NCI-H1105 (cell line): ENCODE measurements around the gene KRT4.

Source experiments
- DNase-seq: peaks from one replicate; lab custom pipeline; 2025; lab: John Stamatoyannopoulos, UW

KRT4 gene

DNA sequence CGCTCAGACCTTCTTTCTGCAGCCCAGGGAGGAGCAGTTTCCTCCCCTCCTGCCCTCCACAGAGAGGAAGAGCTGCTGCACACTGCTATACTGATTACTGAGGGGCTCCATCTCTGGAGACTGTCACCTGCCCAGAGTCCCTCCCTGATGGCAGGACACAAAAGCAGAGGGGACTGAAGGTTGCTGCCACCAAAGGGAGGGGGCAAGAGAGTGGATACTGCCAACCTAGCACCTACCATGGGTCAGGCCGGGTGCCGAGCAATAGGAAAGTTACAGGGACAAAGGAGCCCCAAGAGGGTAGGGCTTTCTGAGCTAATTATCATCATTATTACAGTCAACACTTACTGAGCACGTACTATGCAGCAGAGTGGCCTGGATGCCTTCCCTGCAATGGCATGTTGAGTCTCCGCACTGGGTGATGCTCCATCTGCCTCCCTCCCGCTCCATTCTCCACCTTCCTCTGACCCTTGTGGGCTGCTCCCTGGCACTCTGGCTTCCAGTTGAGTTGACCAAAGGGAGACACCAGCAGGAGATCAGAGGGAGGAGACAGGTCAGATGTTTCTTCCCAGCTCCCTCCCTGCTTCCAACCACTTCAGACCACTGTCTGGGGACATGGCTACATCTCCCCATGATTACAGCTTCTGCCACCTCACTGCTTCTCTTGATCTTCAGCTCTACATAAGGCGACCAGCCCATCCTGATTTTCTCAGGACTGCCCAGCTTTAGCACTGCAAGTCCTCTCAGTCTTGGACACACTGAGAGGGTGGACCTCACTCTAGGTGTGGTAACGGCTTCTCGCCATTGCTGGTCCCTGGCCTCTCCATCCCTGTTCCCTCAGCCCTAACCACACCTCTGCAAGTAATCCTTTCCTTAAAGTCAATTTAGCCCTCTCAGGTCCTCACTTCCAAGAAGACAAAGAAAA is 22.8 kb upstream of the KRT4 start:
- DNase-seq, result no peak

DNA sequence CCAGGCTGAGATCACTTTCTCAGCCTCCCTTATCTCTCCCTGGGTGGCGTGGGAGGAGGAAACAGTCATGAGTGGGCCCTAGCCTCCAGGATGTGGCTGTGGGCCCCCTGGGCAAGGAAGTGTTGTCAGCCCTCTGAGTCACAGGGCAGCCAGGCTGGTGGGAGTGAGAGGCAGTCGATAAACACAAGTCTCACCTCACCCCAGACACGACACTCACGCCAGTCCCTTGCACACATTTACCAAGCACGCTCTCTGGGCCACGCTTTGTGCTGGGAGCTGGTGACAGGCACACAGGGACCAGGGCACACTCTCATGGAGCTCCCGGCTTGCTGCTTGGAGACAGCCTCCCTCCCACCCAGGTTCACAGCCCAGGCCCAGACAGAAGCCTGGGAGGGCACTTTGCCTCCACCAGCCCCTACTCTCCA is 22.1 kb upstream of the KRT4 start:
- no peak for DNase-seq

DNA sequence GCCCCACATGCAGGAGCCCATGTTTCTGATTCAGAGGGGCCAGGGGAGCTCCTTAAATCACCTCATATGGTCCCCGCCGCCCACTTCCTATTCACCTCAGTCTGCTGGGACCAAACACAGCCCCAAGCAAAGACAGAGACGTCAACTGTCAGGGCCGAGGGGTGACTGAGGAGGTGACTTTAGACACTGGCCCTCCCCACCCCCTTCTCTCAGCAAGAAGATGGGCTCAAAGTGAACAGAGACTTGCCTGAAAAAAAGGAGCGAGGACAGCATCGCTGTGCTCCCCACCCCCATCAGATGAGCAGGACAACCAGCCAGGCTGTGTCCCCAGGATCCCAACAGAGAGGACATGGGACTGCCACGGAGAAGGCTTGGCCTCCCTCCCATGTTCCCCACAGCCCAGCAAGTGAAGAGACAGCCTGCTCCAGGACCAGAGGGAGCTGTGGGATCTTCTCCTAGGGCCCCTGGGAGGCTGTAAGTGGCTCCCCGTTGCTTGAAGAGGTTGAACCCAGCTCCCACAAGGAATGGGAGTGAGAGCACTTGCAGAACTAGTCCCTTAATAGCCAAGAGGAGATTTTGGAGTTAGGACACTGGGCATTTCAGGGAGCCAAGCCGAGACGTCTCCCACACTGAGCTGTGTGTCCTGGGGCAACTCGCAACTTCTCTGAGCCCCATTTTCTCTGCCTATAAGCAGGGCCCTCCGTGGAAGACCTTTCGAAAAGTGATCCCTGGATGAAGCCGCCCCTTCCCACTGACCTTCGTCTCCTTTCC is 21.5 kb upstream of the KRT4 start:
- no peak for DNase-seq

DNA sequence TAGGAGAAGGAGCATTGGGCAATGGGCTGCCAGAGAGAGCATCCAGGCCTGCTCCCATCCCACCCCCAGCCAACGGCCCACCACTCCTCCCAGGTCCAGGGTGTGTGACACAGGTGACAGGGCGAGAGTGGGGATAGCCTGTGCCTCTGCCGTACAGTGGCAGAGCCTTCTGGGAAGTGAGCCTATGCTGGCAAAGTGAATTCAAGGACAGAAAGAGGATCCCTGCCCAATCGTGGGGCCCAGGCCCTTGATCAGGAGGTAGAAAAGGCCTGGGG is 20.7 kb upstream of the KRT4 start:
- DNase-seq, result no peak

GRCh38 chr12:52833922-52834726 is 20.2 kb upstream of the KRT4 start, which contains the start of gene KRT79:
Gene KRT79 (minus strand): TSS chr12:52834311. CDS start chr12:52834260, 51 bp downstream.
- DNase-seq, result no peak

- DNase-seq, result no peak
Measured at GRCh38 chr12:52832985-52833905, 19.3 kb upstream of the KRT4 start.

DNA sequence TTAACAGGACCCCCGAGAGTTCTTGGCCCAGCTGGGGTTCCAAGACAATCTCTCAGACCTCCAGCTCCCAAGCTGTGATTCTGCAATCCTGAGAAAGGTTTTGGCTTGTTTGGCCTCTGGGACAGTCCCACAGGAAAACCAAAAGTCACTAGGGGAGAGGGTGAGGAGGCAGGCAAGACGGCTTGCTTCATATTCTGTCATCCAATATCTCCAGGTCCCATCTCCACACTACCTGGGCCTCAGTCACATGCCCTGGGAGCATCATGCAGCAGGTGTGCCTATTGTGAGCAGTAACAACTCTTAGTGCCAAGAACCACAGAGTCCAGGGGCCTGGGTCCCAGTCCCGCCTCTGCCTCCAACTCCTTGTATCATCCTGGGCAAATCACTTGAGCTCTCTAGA is 18.5 kb upstream of the KRT4 start:
- DNase-seq, result no peak

DNA sequence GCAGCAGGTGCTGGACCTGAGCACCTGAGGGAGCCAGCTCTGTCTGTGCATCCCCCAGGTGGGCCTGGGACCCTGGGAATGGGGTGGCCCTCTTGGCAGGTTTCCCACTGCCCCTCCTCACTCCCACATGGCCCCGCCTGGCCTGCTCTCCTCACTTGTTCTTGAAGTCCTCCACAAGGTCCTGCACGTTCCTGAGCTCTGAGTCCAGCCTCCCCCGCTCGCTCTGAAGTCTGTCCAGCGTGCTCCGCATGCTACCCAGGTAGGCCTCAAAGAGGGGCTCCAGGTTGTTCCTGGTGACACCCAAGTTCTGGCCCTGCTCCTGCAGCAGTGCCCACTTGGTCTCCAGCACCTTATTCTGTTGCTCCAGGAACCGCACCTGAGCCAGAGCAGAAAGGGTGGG is 17.3 kb upstream of the KRT4 start:
- no peak for DNase-seq

DNA sequence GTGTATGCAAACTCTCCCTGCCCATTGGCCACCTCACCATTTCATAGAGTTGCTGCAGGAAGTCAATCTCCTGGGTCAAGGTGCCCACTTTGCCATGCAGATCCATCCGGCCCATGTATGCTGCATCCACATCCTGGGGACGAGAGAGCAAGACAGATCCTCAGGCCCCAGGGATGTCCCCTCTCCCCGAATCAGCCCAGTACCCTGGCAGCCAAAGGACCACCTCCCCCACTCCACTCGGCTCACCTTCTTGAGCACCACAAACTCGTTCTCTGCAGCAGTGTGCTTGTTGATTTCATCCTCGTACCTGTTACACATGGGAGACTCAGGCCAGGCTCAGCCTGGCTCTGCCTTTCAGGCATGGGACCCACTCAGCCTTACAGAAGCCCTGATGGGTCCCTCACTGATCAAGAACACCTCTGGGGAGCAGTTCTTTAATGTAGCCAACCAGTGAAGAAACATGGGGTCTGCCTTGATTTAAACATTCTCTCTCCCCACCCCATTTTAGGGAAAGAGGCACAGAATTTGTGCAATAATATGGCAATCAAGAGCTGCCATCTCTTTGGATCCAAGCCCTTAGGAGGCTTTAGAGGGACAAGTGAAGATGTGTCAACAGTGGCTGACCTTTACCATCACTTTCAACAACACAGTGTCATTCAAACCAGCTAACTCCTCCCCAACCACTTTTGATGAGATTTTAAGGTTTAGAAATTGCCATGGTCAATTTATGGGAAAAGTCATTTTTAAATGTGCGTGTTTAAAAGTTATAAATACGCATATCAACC is 16.3 kb upstream of the KRT4 start:
- DNase-seq, result no peak

DNA sequence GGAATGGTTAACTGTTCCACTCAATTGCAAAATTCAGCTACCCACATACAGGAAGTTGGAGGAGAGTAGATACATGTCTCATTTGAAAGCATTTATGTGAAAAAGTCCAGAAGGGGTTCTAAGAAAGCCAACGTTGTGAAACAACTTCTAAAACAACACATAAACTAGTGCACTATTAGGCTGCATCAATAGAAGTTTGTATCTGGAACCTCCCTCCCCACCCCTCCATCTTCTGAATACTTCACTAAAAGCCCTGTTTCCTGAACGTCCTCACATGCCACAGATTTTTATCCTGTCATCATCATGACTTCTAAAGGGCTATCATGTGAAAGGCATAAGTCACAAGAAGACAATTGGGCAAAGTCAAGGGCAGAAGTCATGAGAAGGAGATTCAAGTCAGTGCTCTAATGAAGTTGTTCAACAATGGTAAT is 14.7 kb upstream of the KRT4 start:
- no peak for DNase-seq

GRCh38 chr12:52828156-52828555 is 14.2 kb upstream of the KRT4 start:
- no peak for DNase-seq

DNA sequence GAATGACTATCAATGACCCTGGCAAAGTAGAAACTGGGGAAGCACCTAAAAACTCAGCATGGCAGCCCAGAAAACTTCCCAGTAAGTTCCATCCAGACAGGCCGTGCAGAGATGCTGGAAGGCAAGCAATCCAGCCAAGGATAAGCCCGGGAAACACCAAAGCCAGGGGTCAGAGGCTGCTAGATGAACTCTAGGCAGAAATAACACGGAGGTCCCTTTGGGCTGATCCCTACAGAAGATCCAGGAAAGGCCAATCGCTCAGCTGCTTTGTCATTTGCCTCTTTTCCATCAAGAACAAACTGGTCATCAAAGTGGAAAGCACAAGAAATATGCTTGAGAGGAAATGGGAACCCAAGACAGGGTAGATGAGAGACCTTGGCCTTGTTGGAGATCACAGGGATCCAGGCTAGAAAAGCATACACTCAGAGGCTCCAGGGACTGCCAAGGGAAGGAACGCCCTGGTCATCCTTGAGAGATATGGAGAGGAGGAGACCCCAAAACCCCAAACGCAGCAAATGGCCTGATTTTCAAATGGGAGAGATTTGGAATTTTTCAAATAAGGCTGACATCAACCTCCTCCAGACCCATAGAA is 13.7 kb upstream of the KRT4 start:
- DNase-seq, result no peak

DNA sequence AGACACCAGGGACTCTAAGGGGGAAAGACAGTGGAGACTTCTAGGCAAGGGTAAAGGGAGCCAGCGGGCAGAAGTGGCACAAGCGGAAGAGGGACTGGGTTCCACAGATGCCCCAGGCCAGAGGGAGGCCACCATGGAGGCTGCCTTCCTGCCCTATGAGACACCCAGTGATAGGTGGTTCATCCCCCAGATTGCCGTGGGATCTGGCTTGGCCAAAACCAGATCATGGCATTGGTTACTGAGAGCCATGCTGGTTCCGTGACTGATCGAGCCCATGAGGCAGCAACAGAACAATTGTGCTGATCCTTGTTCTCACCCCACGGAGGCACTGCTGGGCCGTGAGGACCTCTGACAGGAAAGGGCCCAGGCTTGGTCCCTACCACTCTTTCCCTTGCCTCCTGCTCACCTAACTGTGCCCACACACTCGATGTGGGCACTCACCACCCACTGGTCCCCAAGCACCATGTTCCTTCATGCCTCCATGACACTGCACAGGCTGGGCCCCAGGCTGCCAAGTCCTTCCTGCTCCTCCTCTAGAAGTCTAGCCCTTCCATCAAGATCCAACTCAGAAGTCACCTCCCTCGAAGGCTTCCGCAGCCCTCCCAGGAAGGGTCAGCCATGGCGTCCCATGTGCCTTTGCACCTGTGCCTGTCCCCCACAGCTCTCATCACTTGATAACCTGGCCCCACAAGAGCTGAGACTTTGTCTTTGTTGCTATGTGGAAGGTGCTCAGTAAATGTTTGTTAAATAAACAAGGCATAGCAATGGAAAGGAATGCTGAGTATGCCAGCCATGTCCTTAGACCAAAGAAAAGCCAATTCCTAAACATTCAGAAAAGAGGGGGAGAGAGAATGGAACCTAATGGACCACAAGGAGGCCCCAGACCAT is 12.9 kb upstream of the KRT4 start:
- DNase-seq, result no peak

DNA sequence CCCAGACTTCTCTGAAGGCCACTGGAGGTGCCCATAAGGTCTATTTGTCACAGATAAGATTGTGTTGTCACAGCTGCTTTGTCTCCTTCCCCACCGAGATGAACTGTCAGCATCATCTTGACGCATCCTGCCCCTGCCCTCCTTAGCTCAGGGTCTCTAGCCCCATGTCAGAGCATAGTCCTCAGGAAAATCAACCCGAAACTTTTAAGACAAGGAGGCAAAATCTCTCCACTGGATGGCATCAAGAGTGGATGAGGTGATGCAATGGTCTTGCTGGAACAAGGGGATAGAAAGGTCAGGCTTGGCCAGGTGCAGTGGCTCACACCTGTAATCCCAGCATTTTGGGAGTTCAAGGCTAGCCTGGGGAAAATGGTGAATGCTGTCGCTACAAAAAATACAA is 12.0 kb upstream of the KRT4 start:
- DNase-seq, result no peak

GRCh38 chr12:52824741-52825410 is 11.0 kb upstream of the KRT4 start:
- no peak for DNase-seq

- DNase-seq, result no peak
Measured at GRCh38 chr12:52823761-52824450, 10.0 kb upstream of the KRT4 start.

GRCh38 chr12:52822771-52823510 is 9.0 kb upstream of the KRT4 start:
- no peak for DNase-seq
